ENCODE data around the gene SPOCK2. TPM values are rescaled to one million over a fixed set of nuclear protein-coding genes. Genes with fewer than 3 reads are reported as not detected.

The SPOCK2 gene
- total and polyA plus RNA-seq, 7 donors, result 1.8 to 5.3 (median 3.3) TPM

DNA sequence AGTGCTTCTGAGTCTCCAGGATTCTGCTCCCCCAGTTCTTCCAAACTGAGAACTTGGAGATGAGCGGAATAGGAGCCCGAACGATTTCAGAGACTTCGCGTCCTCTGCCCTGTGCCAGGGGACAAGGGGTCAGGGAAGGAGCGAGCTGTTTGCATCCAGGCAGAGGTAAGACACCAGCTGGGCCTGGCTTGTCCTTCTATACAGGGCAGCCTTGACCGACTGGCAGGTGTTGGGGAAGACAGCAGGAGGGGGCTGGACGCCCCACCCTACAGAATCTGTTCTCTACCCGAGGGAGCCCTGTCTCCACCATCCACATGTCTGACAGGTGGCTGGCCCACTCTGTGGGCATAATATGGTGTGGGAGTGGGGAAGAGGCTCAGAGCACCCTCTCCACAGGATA, 7.1 kb downstream of the SPOCK2 start:
- intact Hi-C loops (cut with DNase I), result no loop called here
- Histone ChIP-seq H3K27me3 (ENCODE audit: insufficient read depth in 3 of 3, low read length in 2 of 3) (no peaks in the 10 kb centered on the region), H3K9me3 (no peaks in the 10 kb centered on the region), H3K4me1 (no peaks in the 10 kb centered on the region), H3K27ac (no peak overlapping the region), H3K4me3 (no peak overlapping the region), H3K36me3 (ENCODE audit: insufficient read depth in 1 of 2, low read depth in 1 of 2) (no peaks in the 10 kb centered on the region)
- DNase-seq, result peak in 1 of 2 donors; percentile 43
- WGBS, 3 donors, result 85 to 92% (median 91%) methylated on average over 9 of the region's 9 CpGs
- no peak for ATAC-seq
- TF ChIP-seq, protein P1, sequence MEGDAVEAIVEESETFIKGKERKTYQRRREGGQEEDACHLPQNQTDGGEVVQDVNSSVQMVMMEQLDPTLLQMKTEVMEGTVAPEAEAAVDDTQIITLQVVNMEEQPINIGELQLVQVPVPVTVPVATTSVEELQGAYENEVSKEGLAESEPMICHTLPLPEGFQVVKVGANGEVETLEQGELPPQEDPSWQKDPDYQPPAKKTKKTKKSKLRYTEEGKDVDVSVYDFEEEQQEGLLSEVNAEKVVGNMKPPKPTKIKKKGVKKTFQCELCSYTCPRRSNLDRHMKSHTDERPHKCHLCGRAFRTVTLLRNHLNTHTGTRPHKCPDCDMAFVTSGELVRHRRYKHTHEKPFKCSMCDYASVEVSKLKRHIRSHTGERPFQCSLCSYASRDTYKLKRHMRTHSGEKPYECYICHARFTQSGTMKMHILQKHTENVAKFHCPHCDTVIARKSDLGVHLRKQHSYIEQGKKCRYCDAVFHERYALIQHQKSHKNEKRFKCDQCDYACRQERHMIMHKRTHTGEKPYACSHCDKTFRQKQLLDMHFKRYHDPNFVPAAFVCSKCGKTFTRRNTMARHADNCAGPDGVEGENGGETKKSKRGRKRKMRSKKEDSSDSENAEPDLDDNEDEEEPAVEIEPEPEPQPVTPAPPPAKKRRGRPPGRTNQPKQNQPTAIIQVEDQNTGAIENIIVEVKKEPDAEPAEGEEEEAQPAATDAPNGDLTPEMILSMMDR (IDR thresholded peaks at IDR 0.05), result no peak

DNA sequence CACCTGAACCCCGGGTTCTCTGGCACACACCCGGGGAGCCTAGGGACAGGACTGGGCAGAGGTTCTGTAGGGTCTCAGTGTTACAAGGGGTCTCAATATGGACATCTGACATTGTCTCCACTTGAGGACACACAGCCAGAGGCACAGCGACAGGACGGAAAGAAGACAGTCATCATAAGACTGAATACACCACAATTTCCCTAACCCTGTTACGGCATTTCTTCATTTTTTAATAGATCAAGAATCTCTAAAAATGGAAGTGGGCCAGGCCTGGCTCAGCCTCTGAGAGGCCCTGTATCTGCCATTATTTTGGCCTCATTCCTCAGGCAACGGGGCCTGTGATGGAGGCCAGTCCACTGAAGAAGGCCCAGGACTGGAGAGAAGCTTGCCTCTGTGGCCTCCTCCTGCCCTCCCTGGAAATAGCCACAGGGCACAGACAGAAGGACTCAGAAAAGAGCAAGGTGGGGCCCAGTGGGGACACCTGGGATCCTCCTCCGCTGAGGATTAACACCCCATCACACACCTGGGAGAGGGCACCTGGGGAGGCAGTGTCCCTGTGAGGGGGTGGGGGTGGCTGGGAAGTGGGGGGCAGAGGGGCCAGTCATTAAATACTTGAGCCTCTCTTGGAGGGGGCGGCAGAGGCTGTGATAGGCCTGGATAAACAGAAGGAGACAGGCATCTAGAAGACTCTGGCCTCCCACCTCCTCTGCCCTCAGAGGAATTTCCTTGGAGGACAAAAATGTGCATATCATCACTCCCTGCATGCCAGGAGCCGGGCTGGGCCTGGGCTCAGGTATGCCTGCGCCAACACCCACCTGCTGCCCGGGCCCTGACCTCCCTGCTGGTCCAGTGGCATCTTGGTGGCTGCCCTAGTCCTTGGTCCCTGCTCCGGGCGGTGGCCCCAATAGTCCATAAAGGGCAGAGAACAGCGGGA, 8.0 kb downstream of the SPOCK2 start:
- ATAC-seq (no peak), DNase-seq (peak in 1 of 2 donors; percentile 42)
- H3K36me3 ChIP-seq (ENCODE audit: insufficient read depth in 1 of 2, low read depth in 1 of 2), result no peaks in the 10 kb centered on the region

GRCh38 chr10:72079356-72079755, 9.0 kb downstream of the SPOCK2 start:
- TF ChIP-seq, protein P1 (IDR thresholded peaks at IDR 0.05), result no peak
- no peaks in the 10 kb centered on the region for H3K27me3 ChIP-seq (ENCODE audit: insufficient read depth in 3 of 3, low read length in 2 of 3)
- H3K27ac ChIP-seq, result no peak overlapping the region
- ATAC-seq (no peak), DNase-seq (peak in 1 of 2 donors; percentile 39)
- no peaks in the 10 kb centered on the region for H3K36me3 ChIP-seq (ENCODE audit: insufficient read depth in 1 of 2, low read depth in 1 of 2)
- no peaks in the 10 kb centered on the region for H3K4me1 ChIP-seq
- H3K9me3 ChIP-seq, result no peaks in the 10 kb centered on the region
- WGBS, 3 donors, result 78 to 89% (median 81%) methylated on average over 5 of the region's 5 CpGs
- intact Hi-C loops (cut with DNase I), result no loop called here
- no peak overlapping the region for H3K4me3 ChIP-seq

More for the DNA sequence above, 8.0 kb downstream of the SPOCK2 start:
- H3K4me3 ChIP-seq, result no peak overlapping the region
- no peaks in the 10 kb centered on the region for H3K4me1 ChIP-seq
- intact Hi-C loops (cut with DNase I), result no loop called here
- H3K27ac ChIP-seq, result no peak overlapping the region
- no peaks in the 10 kb centered on the region for H3K27me3 ChIP-seq (ENCODE audit: insufficient read depth in 3 of 3, low read length in 2 of 3)
- whole genome bisulfite sequencing, 3 donors, result 81 to 88% (median 83%) methylated on average over 14 of the region's 14 CpGs
- TF ChIP-seq, protein P1 (IDR thresholded peaks at IDR 0.05), result no peak
- no peaks in the 10 kb centered on the region for H3K9me3 ChIP-seq

GRCh38 chr10:72077275-72077990, 10.9 kb downstream of the SPOCK2 start:
- ATAC-seq (no peak), DNase-seq (peak in 1 of 2 donors; percentile 43)
- no peaks in the 10 kb centered on the region for H3K9me3 ChIP-seq
- intact Hi-C loops (cut with DNase I), result no loop called here
- TF ChIP-seq, protein P1 (IDR thresholded peaks at IDR 0.05), result no peak
- H3K4me3 ChIP-seq, result no peak overlapping the region
- WGBS, 3 donors, result 88 to 89% (median 89%) methylated on average over 18 to 20 of the region's 20 CpGs
- no peak overlapping the region for H3K27ac ChIP-seq
- no peaks in the 10 kb centered on the region for H3K27me3 ChIP-seq (ENCODE audit: insufficient read depth in 3 of 3, low read length in 2 of 3)
- no peaks in the 10 kb centered on the region for H3K4me1 ChIP-seq
- no peaks in the 10 kb centered on the region for H3K36me3 ChIP-seq (ENCODE audit: insufficient read depth in 1 of 2, low read depth in 1 of 2)
